CD4-positive, alpha-beta T cell treated with Interferon alpha-2 for 1 hour (primary cell): ENCODE data around the gene OLFM4.

Source experiments
- DNase-seq, 2 donors: peaks; one replicate each; pipeline ENCODE4 v3.0.0-alpha.2; 2020 to 2022

OLFM4 gene

DNA sequence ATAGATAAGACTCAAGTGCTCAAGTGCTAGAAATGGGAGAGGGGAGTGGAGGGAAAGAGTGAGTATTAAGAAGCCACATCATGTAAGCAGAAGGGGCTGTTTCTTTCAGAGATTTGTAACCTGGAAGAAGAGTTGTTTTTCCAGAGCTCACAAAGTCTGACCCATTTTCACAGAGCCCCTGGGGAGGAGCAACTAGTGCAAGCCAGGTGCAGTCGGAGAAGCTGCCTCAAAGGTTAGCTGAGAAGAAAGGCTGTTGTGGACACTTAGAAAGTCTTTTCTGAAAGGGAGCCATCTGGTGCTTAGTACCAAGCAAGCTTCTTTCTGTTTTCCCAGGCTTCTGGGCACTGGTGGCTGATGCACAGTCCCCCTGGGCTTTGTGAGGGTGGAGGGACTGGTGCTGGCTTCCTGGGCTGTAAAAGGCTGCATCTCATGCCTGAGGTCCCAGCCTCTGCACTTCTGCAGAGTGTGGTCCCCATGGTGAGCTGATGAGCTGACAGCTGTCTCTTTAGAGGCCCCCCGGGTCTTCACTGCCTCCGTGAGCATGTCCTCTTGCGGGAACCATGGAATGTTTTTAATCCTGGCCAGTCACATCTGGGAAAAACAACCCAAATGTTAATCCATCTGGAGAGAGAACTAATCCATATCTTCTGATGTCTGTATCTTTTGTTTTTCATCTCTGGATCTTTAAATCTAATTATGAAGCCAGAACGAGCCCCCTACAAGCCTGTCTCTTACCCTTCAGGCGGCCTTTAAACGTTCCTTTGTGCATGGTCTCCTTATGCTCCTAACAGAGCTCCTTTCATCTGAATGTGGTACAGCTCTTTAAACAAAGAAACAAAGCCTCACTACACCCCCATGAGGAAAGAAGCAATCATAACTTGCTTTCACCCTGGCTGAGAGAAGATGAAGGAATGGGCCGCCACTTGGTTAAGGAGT, 40.2 kb downstream of the OLFM4 start:
- DNase-seq, result no peak

DNA sequence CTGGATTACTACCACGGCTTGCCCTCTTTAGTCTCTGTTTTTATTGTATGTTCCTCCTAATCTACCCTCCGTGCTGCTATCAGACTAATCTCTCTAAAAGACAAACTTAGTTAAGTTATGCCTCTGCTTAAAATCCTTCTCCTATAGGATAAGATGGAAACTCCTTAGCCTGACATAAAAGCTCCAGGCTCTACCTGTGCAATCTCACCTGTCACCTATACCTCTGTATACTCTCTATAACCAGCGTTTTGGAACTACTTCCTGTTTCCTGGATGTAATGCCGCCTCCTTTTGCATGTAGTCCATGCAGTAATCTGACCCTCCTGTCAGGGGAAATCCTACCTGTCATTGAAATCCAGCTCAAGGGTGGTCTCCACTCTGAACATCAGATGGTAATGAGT, 41.2 kb downstream of the OLFM4 start:
- DNase-seq, result no peak

DNA sequence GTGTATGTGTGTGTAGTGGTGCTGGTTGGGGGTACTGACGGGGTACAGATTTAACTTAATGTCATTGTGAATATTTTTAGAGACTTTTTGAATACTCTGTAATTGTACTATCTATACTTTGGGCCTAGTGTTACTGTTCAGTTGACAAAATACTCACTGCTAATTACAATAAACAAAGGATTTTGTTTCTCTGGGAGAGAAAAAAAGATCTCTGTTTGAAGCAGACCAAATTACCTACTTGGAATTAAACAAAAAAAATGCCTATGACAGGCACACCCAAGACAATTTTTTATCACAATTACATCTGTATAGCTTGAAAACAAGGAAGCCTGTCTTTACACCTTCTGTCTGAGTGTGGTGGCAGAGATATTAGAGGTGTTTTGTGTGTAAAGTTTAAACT, 45.1 kb downstream of the OLFM4 start:
- no peak for DNase-seq

DNA sequence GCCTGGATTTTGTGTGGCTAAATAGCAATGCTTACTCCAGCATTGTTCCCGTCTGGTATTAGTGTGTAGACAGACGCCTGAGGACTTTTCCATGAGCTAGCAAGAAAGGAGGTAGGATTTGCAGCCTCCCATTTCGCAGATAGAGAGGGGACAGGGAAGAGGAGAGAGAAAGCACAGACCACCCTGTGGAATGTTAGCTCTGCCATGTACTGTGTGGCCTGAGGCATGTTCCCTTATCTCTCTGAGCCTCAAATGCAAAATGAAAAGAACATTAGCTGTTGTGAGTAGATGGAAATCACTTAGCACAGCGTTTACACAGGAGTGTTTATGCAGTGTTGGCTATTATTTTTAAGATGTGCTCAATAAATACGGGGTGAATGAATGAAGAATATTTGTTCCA, 45.5 kb downstream of the OLFM4 start:
- no peak for DNase-seq

DNA sequence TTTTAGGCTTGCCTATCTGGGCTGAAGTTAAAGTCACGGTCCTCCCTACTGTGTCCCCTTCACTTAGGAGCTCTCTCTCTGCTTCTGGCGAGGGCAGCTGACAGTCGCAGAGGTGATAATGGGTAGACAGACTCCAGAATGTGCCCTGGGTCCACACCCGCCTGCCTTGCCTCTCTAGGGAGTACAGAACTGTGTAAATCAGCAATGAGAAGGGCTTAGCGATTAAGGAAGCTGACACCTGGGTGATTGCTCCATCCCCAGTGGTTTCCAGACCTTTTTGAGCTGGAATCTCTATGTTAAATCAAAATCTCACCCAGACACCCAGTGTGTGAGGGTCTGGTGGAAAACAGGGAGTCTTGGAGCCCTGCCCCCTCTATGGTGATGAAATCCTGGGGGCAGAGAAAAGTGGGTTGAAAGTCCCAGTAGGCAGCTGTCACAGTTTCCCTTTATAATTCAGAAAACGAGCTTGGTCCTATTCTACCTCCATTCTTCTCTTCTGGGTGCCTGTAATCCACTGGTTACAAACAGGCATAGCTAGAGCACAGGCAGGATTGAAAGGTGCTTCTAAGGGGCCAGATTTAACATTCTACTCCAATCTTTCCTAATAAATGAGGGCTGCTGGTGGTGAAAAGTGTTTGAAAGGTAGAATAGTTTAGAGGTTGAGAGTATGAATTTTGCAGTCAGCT, 46.9 kb downstream of the OLFM4 start:
- DNase-seq, result no peak

DNA sequence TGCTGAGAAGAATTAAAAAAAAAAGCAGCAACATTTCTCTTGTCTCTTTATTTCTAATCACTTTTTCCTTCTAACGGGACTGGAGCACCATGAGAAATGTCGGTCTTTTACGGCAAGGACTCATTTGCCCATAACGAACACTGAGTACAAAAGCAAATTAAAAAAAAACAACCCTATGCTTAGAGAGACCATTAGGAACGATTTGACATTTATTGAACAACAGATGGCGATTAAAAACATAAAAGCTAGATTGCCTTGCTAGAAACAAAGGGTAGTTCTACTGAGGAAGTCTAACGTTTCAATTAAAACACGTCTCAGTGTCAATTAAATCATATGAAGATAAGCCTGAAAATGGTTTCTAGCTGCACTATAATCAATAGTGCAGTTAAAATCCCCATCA, 51.1 kb downstream of the OLFM4 start:
- no peak for DNase-seq

DNA sequence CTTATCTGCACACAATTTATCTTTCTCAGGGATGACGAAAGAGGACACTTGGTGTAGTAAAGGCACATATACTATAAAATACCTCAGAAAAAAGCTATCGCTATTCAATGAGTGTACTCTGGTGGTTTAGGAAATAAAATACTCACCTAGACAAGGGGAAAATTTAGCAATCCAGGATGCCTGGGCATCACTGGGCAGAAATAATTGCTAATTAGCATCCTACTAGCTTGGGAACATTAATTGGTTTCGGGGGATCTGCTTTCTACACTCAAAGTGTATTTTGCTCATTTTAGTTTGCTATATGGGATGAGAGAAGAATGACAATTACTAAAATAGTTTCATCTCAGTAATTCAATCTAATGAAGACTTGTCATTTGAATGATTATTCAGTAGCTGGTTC, 60.3 kb downstream of the OLFM4 start:
- DNase-seq, result no peak

DNA sequence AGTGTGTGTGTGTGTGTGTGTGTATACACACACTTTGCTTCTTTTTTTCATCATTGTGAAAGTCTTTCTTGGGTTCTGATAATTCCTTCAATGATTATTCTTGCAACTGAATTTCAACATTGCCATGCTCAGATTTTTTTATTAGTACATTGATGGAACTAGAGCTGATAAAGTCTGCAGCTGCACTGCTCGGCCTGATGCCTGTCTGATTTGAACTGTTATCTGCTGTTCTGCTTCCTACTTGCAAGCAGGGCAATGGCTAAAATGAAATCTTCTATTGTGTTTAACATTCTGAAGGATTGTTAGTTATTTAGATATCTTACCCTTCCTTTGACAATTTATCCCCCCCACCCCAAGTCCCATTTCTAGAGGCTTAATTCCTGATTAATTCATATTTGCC, 61.3 kb downstream of the OLFM4 start:
- DNase-seq, result no peak

DNA sequence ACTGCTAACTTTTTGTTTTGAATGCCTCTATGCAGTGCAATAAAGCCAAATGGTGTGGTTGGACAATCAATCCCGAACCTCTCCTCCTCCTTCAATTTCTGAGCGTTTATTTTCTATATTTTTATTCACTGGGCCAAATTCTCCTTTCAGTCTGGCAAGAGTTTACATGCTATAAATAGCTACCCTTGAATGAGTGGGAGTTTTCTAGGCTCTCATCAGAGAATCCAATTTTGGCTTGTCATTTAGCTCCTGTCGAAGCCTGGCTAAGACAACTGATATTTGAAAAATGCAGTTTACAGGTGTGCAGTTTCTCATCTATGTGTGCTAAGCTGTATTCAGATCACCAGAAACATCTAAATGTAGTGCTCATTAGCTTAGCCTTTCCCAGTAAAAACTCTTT, 61.8 kb downstream of the OLFM4 start:
- no peak for DNase-seq

DNA sequence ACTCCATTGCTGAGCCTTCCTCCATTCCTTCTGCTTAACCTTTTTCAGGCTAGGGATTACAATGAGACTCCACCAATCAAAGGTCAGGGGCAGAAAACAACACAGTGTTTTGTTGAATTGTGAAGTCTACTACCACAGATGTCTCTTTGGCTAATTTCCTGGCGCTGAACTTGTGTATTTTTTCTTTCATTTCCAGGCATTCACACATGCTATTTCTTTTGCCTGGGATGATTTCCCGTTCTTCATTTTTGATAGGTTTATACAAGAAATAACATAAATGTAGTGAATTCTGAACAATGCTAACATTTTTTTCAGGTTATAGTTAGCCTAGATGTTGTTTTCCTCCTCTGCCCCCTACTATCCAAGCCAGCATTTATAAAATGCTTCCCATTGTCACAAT, 64.3 kb downstream of the OLFM4 start:
- no peak for DNase-seq

DNA sequence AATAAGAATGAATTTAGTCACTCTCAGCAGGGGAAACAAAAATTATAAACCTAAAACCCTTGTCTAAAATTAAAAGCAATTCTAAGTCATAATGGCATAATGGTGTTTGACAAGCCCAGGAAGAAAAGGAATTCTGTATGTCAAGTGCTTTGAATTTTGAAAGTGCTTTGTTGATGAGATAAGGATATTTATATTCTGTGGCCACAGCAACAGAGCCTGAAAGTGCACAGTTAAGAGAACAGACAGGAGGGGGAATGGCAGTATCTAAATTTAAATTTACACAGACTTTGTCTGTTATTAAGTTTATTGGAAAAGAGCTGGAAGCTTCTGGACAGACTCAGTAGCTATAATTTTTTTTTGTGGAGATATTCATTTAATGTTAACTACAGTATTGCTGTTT, 69.8 kb downstream of the OLFM4 start:
- DNase-seq, result no peak

DNA sequence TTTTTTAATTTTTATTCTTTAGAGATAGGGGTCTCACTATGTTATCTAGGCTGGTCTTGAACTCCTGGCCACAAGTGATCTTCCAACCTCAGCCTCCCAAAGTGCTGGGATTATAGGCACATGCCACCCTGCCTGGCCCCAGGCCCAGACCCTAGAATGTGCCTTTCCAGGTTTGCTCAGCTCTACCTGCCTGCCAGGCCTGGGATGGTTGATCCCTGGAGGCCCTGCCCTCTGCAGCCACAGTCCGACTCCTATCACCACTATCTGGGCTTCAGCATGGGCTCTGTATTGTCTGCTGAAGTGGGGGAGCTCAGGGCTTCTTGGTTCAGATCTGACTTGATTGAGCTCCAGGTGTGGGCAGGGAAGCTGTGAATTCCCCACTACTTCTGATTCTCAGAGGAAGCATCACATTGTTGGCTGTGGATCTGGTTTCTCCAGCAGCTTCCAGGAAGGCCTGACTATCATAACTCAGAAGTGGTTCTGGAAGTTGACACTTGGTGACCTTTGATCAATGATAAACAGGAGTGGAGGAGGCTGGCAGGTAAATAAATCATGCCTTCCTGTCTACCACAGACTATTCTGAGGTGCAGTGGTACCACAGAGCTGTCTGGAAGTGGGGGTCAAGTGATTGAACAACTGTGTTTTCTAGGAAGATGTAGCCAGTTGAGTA, 71.9 kb downstream of the OLFM4 start:
- DNase-seq, result no peak
